Smooth muscle cell (in vitro differentiated cells): Measurements from ENCODE around the gene SMAD3. TPM values are rescaled to one million over a fixed set of nuclear protein-coding genes. Genes with fewer than 3 reads are reported as not detected.

Source experiments
- DNase-seq: peaks from one replicate; lab custom pipeline; 2025; ENCODE audit not compliant: unreplicated experiment; lab: John Stamatoyannopoulos, UW
- H2AFZ ChIP-seq: fragments of 200-600 bp; sonication (generic); 2 replicates; pipeline ENCODE4 v1.6.0; 2016; ENCODE audit warnings: antibody characterized with exemption, low read depth, mild to moderate bottlenecking
- H3F3A ChIP-seq: fragments of 200-600 bp; sonication (generic); 2 replicates; pipeline ENCODE4 v1.6.0; 2017; ENCODE audit warnings: antibody characterized with exemption, low read depth
- H3K27ac ChIP-seq: fragments of 200-600 bp; sonication (generic); 2 replicates; pipeline ENCODE4 v1.5.1; 2016; ENCODE audit warnings: low read depth, mild to moderate bottlenecking
- H3K27me3 ChIP-seq: fragments of 200-600 bp; sonication (generic); 2 replicates; pipeline ENCODE4 v1.6.1; 2016; ENCODE audit warnings: low read depth, mild to moderate bottlenecking
- H3K36me3 ChIP-seq: fragments of 200-600 bp; sonication (generic); 2 replicates; pipeline ENCODE4 v1.5.1; 2016; ENCODE audit warnings: low read depth
- H3K4me1 ChIP-seq: fragments of 200-600 bp; sonication (generic); 2 replicates; pipeline ENCODE4 v1.5.1; 2016; ENCODE audit warnings: low read depth
- H3K4me2 ChIP-seq: fragments of 200-600 bp; sonication (generic); 2 replicates; pipeline ENCODE4 v1.6.0; 2016; ENCODE audit warnings: mild to moderate bottlenecking
- H3K4me3 ChIP-seq: fragments of 200-600 bp; sonication (generic); 2 replicates; pipeline ENCODE4 v1.5.1; 2016; ENCODE audit warnings: mild to moderate bottlenecking
- H3K79me2 ChIP-seq: fragments of 200-600 bp; sonication (generic); 2 replicates; pipeline ENCODE4 v1.6.0; 2016; ENCODE audit warnings: low read depth, mild to moderate bottlenecking
- H3K9ac ChIP-seq: fragments of 200-600 bp; sonication (generic); 2 replicates; pipeline ENCODE4 v1.6.0; 2016; ENCODE audit warnings: low read depth
- H3K9me3 ChIP-seq: fragments of 200-600 bp; sonication (generic); replicated peaks from 2 replicates; pipeline ENCODE4 v1.5.1; 2016; ENCODE audit warnings: low read depth
- H4K20me1 ChIP-seq: fragments of 200-600 bp; sonication (generic); 2 replicates; pipeline ENCODE4 v1.6.0; 2016; ENCODE audit warnings: low read depth
- WGBS: methylation state at CpG from one replicate; pipeline ENCODE4 v1.1.7; 2016; ENCODE audit warnings: low lambda C conversion rate; 5-methylcytosine and 5-hydroxymethylcytosine counted together
- polyA plus RNA-seq: library from polyadenylated mRNA; unstranded; fragments of >200 nt; fragmentation: Nextera tagmentation; extraction: Ambion mirVana; gene quantifications from 2 replicates; pipeline ENCODE4 v1.2.1, GENCODE V29; 2016
- total RNA-seq: library from RNA; depleted of rRNA; stranded (reverse); fragments of >200 nt; gene quantifications from 2 replicates; pipeline ENCODE4 v1.2.3, GENCODE V29; 2014
- TF ChIP-seq, protein P1 (sequence below): fragments of 200-600 bp; sonication (generic); IDR thresholded peaks from 2 replicates; pipeline ENCODE4 v1.5.1; 2017; ENCODE audit warnings: borderline replicate concordance, mild to moderate bottlenecking, antibody characterized with exemption; ENCODE audit not compliant: insufficient read depth, poor library complexity, severe bottlenecking

The SMAD3 gene
- total and polyA plus RNA-seq, 2 experiments from 2014 or later, result 20.2 to 21.9 TPM

DNA sequence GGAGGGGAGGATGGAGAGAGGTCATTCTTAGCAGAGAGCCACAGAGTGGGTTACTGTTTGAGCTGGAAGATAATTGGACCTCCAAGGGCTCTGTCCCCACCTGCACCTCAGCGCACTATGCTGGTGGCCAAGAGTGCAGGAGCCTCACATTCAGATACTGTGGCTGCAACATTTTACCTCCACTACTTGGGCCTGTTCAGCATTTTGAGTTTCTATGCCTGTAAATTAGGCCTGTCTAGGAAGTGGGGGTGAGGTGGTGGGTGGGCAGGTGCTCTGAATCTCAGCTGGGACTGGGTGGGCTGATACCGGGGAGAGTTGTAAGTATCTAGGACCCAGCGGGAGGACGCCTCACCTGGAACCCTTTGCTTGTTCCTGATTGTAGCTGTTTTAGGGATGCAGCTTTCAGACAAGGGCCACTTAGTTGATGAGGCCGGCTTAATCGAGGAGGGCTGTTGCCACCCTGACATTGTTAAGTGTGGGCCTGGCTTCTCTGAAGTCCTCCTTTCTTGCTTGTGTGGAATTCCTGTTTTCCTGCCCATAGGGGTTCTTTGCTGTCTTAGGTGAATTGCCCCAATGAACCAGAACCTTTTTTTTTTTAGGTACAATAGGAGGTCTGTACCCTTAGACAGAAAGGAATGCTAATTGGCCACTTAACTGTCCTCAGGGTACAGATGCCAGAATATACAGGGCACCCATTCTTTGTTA lies 83.8 kb downstream of the SMAD3 start:
- H3F3A ChIP-seq, result peaks cover 55% of the 10 kb centered on the region
- H3K4me3 ChIP-seq, result no peak overlapping the region
- TF ChIP-seq, protein P1, sequence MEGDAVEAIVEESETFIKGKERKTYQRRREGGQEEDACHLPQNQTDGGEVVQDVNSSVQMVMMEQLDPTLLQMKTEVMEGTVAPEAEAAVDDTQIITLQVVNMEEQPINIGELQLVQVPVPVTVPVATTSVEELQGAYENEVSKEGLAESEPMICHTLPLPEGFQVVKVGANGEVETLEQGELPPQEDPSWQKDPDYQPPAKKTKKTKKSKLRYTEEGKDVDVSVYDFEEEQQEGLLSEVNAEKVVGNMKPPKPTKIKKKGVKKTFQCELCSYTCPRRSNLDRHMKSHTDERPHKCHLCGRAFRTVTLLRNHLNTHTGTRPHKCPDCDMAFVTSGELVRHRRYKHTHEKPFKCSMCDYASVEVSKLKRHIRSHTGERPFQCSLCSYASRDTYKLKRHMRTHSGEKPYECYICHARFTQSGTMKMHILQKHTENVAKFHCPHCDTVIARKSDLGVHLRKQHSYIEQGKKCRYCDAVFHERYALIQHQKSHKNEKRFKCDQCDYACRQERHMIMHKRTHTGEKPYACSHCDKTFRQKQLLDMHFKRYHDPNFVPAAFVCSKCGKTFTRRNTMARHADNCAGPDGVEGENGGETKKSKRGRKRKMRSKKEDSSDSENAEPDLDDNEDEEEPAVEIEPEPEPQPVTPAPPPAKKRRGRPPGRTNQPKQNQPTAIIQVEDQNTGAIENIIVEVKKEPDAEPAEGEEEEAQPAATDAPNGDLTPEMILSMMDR, result no peak
- no peaks in the 10 kb centered on the region for H3K9me3 ChIP-seq
- peaks cover 55% of the 10 kb centered on the region for H3K4me1 ChIP-seq
- H4K20me1 ChIP-seq, result no peaks in the 10 kb centered on the region
- H3K27me3 ChIP-seq, result no peaks in the 10 kb centered on the region
- 59% methylated on average over 6 of the region's 6 CpGs for WGBS
- H3K79me2 ChIP-seq, result peaks cover 55% of the 10 kb centered on the region
- no peaks in the 10 kb centered on the region for H3K36me3 ChIP-seq
- peak overlapping the region; percentile 99 for H3K27ac ChIP-seq
- H3K9ac ChIP-seq, result peak overlapping the region; percentile 91
- H3K4me2 ChIP-seq, result peak overlapping the region; percentile 78
- no peak for DNase-seq
- no peak overlapping the region for H2AFZ ChIP-seq

DNA sequence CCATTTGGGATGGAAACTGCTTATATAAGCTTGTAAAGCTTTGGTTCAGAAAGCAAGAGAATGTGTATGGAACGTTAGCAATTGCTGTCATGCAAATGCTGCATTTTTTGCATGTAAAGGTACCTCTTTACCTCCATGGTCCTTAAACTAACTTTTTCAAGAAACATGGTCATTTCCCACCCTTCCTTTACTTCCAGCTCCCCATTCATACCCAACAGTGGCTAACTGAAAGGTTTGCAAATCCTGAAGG lies 84.3 kb downstream of the SMAD3 start:
- H3K9ac ChIP-seq, result peak overlapping the region; percentile 91
- no peak overlapping the region for H2AFZ ChIP-seq
- peaks cover 52% of the 10 kb centered on the region for H3K4me1 ChIP-seq
- H3K9me3 ChIP-seq, result no peaks in the 10 kb centered on the region
- DNase-seq, result no peak
- 11% methylated on average over 1 of the region's 1 CpG for WGBS
- H3K79me2 ChIP-seq, result peaks cover 58% of the 10 kb centered on the region
- peak overlapping the region; percentile 99 for H3K27ac ChIP-seq
- H3K4me3 ChIP-seq, result peak overlapping the region; percentile 41
- H3F3A ChIP-seq, result peaks cover 55% of the 10 kb centered on the region
- no peaks in the 10 kb centered on the region for H4K20me1 ChIP-seq
- H3K4me2 ChIP-seq, result peak overlapping the region; percentile 78
- TF ChIP-seq, protein P1, result no peak
- H3K27me3 ChIP-seq, result no peaks in the 10 kb centered on the region
- H3K36me3 ChIP-seq, result no peaks in the 10 kb centered on the region

DNA sequence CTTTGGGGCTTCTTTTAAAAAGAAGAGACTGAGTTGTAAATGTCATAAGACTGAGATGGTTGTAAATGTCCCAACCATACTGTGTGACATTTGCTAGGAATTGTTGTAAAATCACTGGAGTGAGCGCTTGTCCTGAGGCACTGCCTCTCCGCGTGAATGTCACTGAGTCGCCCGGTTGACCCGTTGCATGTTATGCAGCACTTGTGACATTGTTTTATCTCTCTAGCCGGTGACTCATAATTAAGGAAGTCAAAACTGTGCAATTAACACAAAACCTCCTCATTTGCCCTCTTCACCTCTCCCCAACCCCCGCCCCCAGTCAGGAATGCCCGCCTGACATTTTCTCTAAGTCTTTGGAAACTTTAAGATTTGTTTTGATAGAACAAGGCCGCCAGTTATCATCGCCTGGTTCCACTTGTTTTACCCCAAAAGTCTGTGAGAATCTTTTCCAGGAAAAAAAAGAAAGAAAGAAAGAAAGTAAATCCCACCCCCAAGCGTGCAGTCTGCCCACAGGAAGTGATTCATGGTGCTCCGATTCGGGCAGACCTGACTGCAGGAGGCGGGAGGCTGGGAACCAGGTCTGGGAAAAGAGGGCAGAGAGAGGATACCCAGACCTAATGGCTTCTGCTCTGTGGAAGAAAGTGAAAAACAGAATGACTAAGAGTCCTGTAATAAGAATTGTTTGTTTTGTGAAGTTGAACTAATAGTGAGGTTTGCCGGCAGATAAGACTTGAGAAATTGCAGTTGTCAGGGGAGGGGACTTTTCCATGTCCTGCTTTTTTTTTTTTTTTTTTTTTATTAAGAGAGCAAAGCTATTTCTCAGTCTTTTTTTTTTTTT lies 84.8 kb downstream of the SMAD3 start:
- H3K27me3 ChIP-seq, result no peaks in the 10 kb centered on the region
- H3K9ac ChIP-seq, result peak overlapping the region; percentile 91
- H3K36me3 ChIP-seq, result no peaks in the 10 kb centered on the region
- H3K4me2 ChIP-seq, result peak overlapping the region; percentile 78
- H3K27ac ChIP-seq, result peak overlapping the region; percentile 99
- H4K20me1 ChIP-seq, result no peaks in the 10 kb centered on the region
- TF ChIP-seq, protein P1, result no peak
- no peaks in the 10 kb centered on the region for H3K9me3 ChIP-seq
- H3F3A ChIP-seq, result peaks cover 50% of the 10 kb centered on the region
- H3K79me2 ChIP-seq, result peaks cover 59% of the 10 kb centered on the region
- no peak overlapping the region for H2AFZ ChIP-seq
- peaks cover 46% of the 10 kb centered on the region for H3K4me1 ChIP-seq
- H3K4me3 ChIP-seq, result peak overlapping the region; percentile 41
- under 1% methylated on average over 16 of the region's 16 CpGs for WGBS
- peak; percentile 44 for DNase-seq
